GM12873 (cell line): Measurements from ENCODE around the gene DIDO1.

ENCODE experiments used
- TF ChIP-seq, protein P1 (sequence below): IDR thresholded peaks from 2 replicates; pipeline ENCODE4 v1.5.1; 2012; ENCODE audit warnings: low read depth, mild to moderate bottlenecking, moderate library complexity, low read length, control low read depth; ENCODE audit not compliant: insufficient read depth; ENCODE audit errors: missing control alignments

DIDO1 gene

DNA sequence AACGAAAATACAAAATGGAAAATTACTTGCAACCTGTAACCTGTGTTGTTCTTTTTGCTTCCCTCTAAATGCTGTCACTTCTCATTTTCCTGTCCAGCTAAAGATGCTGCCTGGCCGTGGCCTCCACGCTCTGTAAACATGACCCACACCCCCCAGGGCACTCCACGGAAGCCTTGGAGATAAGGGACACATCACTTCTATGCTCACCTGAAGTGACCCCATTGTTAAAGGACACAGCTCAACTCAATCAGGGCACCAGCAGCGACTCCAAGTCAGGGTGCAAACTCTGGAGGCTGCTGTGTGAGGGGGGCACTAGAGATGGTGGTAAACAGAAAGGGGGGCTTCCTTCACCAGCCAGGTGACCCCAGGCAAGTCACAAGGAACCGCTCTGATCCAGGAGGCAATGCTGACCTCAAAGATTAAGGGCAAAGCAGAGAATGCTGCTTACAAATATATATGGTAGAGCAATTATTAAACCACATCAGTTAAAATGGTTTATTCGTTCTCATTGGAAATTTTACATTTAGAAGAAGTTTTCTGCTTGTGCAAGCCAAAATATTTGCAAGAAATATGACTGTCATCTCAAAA, 13.2 kb downstream of the DIDO1 start:
- TF ChIP-seq, protein P1, sequence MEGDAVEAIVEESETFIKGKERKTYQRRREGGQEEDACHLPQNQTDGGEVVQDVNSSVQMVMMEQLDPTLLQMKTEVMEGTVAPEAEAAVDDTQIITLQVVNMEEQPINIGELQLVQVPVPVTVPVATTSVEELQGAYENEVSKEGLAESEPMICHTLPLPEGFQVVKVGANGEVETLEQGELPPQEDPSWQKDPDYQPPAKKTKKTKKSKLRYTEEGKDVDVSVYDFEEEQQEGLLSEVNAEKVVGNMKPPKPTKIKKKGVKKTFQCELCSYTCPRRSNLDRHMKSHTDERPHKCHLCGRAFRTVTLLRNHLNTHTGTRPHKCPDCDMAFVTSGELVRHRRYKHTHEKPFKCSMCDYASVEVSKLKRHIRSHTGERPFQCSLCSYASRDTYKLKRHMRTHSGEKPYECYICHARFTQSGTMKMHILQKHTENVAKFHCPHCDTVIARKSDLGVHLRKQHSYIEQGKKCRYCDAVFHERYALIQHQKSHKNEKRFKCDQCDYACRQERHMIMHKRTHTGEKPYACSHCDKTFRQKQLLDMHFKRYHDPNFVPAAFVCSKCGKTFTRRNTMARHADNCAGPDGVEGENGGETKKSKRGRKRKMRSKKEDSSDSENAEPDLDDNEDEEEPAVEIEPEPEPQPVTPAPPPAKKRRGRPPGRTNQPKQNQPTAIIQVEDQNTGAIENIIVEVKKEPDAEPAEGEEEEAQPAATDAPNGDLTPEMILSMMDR, result no peak

DNA sequence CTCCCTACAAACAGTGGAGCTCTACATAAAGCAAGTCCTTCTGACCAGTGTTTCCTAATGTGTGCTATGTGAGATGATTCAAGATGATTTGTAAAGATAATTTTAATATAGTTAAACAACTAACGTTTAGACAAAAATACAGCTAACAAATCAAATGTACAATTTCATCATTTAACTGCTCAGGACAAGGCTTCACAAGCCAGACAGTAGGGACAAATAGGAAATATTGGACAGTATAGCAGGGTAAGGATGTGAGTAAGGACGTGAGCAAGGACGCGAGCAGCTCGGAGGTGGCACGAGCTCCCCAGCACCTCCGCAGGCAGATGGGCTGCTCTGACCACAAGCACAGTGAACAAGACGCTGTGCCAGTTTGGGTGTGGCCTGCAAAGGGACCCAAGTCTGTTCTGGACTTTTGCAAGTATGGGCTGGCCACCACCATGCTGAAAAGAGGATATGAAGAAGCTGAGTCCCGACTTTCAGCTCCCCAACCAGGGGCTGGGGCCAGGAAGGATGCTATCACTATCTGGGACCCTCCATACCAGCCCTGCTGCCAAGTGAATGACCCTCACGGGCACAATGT, 14.5 kb downstream of the DIDO1 start:
- TF ChIP-seq, protein P1, result no peak

DNA sequence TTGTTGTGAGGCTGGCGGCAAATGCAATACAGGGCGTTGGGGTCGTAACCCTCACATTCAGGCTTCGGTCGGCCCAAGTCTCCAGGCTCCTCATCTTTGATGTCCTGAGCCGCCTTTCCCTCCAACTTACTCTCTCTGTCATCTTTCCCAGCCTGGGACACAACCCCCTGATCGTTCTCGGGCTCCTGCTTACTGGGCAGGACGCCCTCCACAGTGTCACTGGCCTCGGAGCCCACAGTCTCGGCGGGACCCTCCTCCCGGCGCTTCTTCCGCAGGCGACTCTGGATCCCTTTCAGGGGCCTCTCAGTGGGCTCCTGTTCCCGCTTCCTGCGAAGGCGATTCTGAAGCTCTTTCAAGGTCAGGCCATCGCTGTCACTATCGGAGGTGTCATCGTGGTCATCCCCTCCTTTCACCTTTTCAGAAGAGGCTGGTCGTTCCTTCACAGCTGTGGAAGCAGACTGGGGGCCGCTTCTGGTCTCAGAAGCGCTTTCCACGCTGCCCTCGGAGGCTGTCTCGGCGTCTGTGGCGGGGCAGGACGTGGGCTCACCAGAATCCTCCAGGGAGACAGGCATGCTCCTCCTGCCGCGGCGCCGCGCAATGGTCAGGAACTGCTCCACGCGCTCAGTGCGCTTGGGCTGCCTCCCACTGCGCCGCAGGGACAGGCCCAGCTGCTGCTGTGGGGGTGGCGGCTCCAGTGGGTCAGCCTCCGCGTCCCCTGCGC, 15.4 kb downstream of the DIDO1 start:
- TF ChIP-seq, protein P1, result no peak

DNA sequence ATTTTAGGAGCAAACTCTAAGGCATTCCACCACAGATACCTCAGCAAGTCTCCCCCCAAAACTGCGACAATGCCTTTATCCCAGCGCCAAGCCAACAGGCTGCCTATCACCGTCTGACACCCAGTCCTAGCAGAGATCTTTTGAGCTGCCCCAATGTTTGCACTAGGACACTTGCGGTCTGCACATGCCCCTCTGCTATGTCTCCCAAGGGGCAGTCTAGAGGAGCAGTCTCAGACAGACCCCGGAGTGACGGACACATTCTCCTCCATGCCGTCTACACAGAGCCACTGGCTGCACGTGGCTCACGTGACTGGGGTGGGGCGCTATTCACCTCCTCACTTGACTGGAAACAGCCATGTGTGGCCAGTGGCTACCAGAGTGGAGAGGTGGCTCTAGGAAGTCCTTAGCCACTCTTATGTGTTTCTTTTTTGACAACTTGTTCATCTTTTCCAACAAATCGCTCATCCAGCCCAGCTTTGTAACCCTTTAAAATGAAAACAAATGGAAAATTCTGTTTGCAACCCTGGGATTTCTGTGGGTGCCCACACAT, 16.0 kb downstream of the DIDO1 start:
- TF ChIP-seq, protein P1, result no peak

DNA sequence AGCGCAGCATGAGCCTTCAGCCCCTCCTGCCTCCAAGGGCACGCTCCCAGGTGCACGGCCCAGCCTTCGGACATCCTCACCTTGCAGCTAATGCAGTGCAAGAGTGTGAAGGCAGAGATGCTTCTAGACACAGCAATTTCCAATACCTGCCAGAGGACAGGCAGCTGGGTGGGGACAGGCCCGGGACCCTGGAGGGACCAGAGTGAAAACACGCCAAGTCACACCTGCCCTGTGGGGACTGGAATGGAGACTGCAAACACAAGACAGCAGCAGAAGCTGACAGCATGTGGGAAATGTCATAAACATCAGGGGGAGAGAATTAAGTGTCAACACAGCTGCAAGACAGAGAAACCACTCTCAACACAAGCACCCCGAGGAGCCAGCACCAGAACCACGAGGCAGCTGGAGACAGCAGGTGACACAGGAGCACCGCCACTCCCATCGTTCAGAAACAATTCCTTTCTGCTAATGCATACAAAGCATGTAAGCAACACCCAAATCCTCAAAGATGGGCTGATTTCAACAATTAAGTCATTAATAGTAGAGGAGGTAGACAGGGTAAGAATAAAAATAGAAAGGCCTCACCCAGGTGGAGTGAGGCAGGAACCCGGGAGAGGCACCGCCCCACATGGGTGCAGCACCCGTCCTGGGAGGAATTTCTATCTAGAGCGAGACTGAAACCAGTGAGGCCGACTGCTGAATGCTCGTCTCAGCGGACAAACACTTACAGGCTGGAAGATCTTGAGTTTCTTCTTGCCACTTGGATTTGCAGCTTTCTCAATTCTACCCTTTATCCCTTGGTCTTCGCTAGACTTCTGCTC, 17.1 kb downstream of the DIDO1 start:
- TF ChIP-seq, protein P1, result no peak

DNA sequence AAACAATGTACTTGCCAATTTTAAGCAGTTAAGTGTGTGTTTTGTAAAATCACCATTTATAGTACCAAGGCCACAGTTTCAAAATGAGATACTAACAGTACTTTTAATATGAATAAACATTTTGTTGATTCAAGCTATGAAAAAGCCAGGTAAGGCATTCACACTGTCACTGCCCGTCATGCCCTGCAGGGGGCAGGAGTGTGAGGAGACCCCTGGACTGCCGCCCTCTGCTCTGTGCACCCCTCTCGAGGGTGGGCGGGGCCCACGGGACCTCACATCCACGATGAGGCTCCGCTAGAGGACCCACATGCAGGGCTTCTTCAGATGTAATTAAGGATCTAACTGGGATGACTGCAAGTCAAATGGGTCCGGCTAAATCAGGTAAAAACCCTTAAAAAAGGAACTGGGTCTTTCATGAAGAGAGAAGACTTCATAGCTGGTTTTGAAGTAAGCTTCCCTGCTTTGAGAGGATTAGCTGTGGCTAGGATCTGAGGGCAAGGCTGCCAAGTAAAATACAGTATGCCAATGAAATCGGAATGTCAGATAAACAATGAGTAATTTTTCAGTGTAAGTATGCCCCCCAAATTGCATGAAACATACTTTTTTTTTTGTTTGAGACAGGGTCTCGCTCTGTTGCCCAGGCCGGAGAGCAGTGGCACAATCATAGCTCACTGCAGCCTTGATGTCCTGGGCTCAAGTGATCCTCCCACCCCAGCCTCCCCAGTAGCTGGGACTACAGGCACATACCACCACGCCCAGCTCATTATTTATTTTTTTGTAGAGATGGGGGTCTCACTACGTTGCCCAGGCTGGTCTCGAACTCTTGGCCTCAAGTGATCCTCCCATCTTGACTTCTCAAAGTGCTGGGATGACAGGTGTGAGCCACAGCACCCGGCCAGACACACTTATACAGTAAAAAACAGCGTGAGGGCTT, 18.7 kb downstream of the DIDO1 start:
- TF ChIP-seq, protein P1, result peak; percentile 75
